Transverse colon (tissue), 4 donors: ENCODE data around the gene KRTAP9-4.

Source experiments
- CTCF ChIP-seq, 5 experiments: fragments of 200-600 bp in 3 of 5; fragments of 450-650 bp in 2 of 5; sonication (generic) in 3 of 5; IDR thresholded peaks; 1 replicate in 2 of 5; 2 replicates in 3 of 5; pipeline ENCODE4 v1.5.1; 2016 to 2017; ENCODE audit warnings: antibody characterized with exemption in 5 of 5, inconsistent platforms in 3 of 5, mild to moderate bottlenecking in 2 of 5, moderate library complexity in 1 of 5
- EP300 ChIP-seq: sonication (generic); formaldehyde crosslinking; IDR thresholded peaks from one replicate; pipeline ENCODE4 v1.6.1; 2017; ENCODE audit warnings: antibody characterized with exemption, low read depth
- POLR2A ChIP-seq: fragments of 450-650 bp; IDR thresholded peaks from one replicate; pipeline ENCODE4 v1.6.1; 2016; ENCODE audit warnings: antibody characterized with exemption, mild to moderate bottlenecking, moderate library complexity
- POLR2AphosphoS5 ChIP-seq, 3 donors: sonication (generic); formaldehyde crosslinking; IDR thresholded peaks; one replicate each; pipeline ENCODE4 v1.6.1; 2016; ENCODE audit warnings: antibody characterized with exemption in 3 of 3

- no peak for TF ChIP-seq CTCF (IDR thresholded peaks at IDR 0.05)
- TF ChIP-seq EP300: no peak
- TF ChIP-seq POLR2AphosphoS5 (IDR thresholded peaks at IDR 0.05): no peak
- TF ChIP-seq POLR2A: no peak
Observed at GRCh38 chr17:41231731-41232130, 17.8 kb upstream of the KRTAP9-4 start.
